Natural killer cell (primary cell): ENCODE results near the gene CD300LB. TPM values are rescaled to one million over a fixed set of nuclear protein-coding genes. Genes with fewer than 3 reads are reported as not detected.

Source experiments
- ATAC-seq, 3 donors: fragments of 150-1000 bp in 2 of 3; fragments of 200-7000 bp in 1 of 3; cut with Tn5 transposase; 1 replicate in 1 of 3; 2 replicates in 2 of 3; pipeline ENCODE4 v1.10.0; 2021; ENCODE audit warnings: mild to moderate bottlenecking in 2 of 3, moderate library complexity in 2 of 3
- DNase-seq, 2 donors: peaks; one replicate each; pipeline versions ENCODE4 v3.0.0 to v3.0.0-alpha.2; 2013 to 2021; ENCODE audit warnings: mixed read lengths in 1 of 2
- H3K27ac ChIP-seq: one replicate; pipeline ENCODE4 v1.5.1; 2013; ENCODE audit warnings: mild to moderate bottlenecking, low read length
- H3K27me3 ChIP-seq: one replicate; pipeline ENCODE4 v1.6.1; 2013; ENCODE audit warnings: low read length; ENCODE audit not compliant: control insufficient read depth, insufficient read depth
- H3K36me3 ChIP-seq: one replicate; pipeline ENCODE4 v1.6.1; 2013; ENCODE audit warnings: low read length; ENCODE audit not compliant: control insufficient read depth, insufficient read depth
- H3K4me1 ChIP-seq: one replicate; pipeline ENCODE4 v1.6.1; 2013; ENCODE audit warnings: low read length; ENCODE audit not compliant: control insufficient read depth, insufficient read depth
- H3K4me3 ChIP-seq: one replicate; pipeline ENCODE4 v1.5.1; 2013; ENCODE audit warnings: low read length
- H3K9me3 ChIP-seq: one replicate; pipeline ENCODE4 v1.6.1; 2013; ENCODE audit warnings: low read length; ENCODE audit not compliant: control insufficient read depth, insufficient read depth
- H3K27ac Mint-ChIP-seq, 2 donors: one replicate each; pipeline ENCODE4 v1.8.0; 2022; ENCODE audit warnings: mild to moderate bottlenecking in 2 of 2, mixed read lengths in 2 of 2, moderate library complexity in 1 of 2
- H3K27me3 Mint-ChIP-seq, 2 donors: one replicate each; pipeline ENCODE4 v1.8.0; 2022; ENCODE audit warnings: low read depth in 2 of 2, mixed read lengths in 2 of 2
- H3K36me3 Mint-ChIP-seq: one replicate; pipeline ENCODE4 v1.8.0; 2022; ENCODE audit warnings: mixed read lengths
- H3K4me1 Mint-ChIP-seq, 2 donors: one replicate each; pipeline ENCODE4 v1.8.0; 2022; ENCODE audit warnings: mixed read lengths in 2 of 2
- H3K4me3 Mint-ChIP-seq: one replicate; pipeline ENCODE4 v1.8.0; 2022; ENCODE audit warnings: mild to moderate bottlenecking, moderate library complexity, mixed read lengths
- H3K9me3 Mint-ChIP-seq, 2 donors: one replicate each; pipeline ENCODE4 v1.8.0; 2022; ENCODE audit warnings: mixed read lengths in 2 of 2
- WGBS: methylation state at CpG from one replicate; pipeline ENCODE4 v1.1.7; 2013; ENCODE audit warnings: missing lambda C conversion rate; ENCODE audit not compliant: insufficient coverage; 5-methylcytosine and 5-hydroxymethylcytosine counted together
- intact Hi-C: fragments of 100-400 bp; cut with micrococcal nuclease; formaldehyde crosslinking; loops from one replicate; pipeline ENCODE4 v1.14.2; 2022
- total RNA-seq, 4 donors: library from RNA; stranded (reverse); fragments of 120-200 nt in 1 of 4; gene quantifications; one replicate each; pipeline versions ENCODE4 v1.2.3 to v1.2.4, GENCODE V29; 2013 to 2022
- TF ChIP-seq, protein P1 (sequence below): fragments of 200-600 bp; IDR thresholded peaks from one replicate; pipeline ENCODE4 v1.8.0; 2022; ENCODE audit warnings: antibody characterized with exemption

The CD300LB gene
- total RNA-seq, 3 donors from 2014 or later (not counting 1 experiment from before 2014, with no cell fraction given), result 2.0 to 4.9 (median 3.5) TPM

DNA sequence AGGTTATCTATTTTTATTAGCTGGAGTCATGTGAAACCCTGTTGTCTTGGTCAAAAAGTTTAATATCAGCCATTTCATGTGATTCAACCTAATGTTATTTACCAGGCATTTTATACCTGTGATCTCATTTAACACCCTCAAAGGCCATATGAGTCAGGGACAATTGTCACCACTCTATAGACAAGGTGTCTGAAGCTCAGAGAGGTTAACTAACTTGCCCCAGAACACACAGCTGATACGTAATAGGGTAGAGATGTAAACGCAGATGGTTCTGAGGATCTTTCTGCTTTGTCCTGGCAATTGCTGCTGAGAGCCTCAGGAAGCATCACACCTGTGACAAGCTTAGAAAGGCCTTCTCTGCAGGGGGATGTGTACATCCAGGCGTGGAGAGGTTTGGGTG is 59.9 kb downstream of the CD300LB start:
- H3K27me3 ChIP-seq, result no peaks in the 10 kb centered on the region
- peaks cover 67% of the 10 kb centered on the region for H3K4me1 ChIP-seq
- H3K27me3 Mint-ChIP-seq, result no peaks in the 10 kb centered on the region
- 46% methylated on average over 3 of the region's 3 CpGs for WGBS
- TF ChIP-seq, protein P1, sequence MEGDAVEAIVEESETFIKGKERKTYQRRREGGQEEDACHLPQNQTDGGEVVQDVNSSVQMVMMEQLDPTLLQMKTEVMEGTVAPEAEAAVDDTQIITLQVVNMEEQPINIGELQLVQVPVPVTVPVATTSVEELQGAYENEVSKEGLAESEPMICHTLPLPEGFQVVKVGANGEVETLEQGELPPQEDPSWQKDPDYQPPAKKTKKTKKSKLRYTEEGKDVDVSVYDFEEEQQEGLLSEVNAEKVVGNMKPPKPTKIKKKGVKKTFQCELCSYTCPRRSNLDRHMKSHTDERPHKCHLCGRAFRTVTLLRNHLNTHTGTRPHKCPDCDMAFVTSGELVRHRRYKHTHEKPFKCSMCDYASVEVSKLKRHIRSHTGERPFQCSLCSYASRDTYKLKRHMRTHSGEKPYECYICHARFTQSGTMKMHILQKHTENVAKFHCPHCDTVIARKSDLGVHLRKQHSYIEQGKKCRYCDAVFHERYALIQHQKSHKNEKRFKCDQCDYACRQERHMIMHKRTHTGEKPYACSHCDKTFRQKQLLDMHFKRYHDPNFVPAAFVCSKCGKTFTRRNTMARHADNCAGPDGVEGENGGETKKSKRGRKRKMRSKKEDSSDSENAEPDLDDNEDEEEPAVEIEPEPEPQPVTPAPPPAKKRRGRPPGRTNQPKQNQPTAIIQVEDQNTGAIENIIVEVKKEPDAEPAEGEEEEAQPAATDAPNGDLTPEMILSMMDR, result no peak
- intact Hi-C loops, result loop anchor here (5.0 kb wide), 1 partner anchor 266 kb away; the partner anchor contains the start of gene RAB37
- H3K27ac ChIP-seq, result peak overlapping the region; percentile 84
- H3K4me3 Mint-ChIP-seq, result peak overlapping the region; percentile 92
- H3K27ac Mint-ChIP-seq, result peak overlapping the region; percentile 92 to 93
- H3K4me1 Mint-ChIP-seq, result peaks cover 63 to 71% of the 10 kb centered on the region in 2 donors
- no peaks in the 10 kb centered on the region for H3K9me3 ChIP-seq
- H3K4me3 ChIP-seq, result peak overlapping the region; percentile 83
- peaks cover 59% of the 10 kb centered on the region for H3K36me3 ChIP-seq
- DNase-seq (no peak), ATAC-seq (peak in 1 of 3 donors; percentile 32)
- H3K36me3 Mint-ChIP-seq, result peaks cover 24% of the 10 kb centered on the region
- H3K9me3 Mint-ChIP-seq, result no peaks in the 10 kb centered on the region

Other genes with a start within 250 kb of the CD300LB start
- 1 to 10 TPM; 1.7 to 7.1 (median 6.1) TPM for gene KIF19, start 205.2 kb downstream of the CD300LB start, total RNA-seq
- under 1 TPM in 1 of 3 donors, not detected in 2; 0.48 TPM for gene BTBD17, start 169.6 kb downstream of the CD300LB start, total RNA-seq
- not detected for gene GPR142, start 164.0 kb downstream of the CD300LB start, total RNA-seq
- under 1 TPM; 0.26 to 0.60 (median 0.29) TPM for gene GPRC5C, start 99.4 kb downstream of the CD300LB start, total RNA-seq
- gene CD300A, start 64.8 kb downstream of the CD300LB start, total RNA-seq, result 100 to 1,000 TPM; 287 to 370 (median 295) TPM
- 1 to 10 TPM; 4.3 to 7.6 (median 6.9) TPM for gene CD300C, start 14.6 kb upstream of the CD300LB start, total RNA-seq
- 1 to 10 TPM in 1 of 3 donors, under 1 TPM in 1, not detected in 1; 0.90 to 9.3 TPM for gene CD300H, start 36.0 kb upstream of the CD300LB start, total RNA-seq
- gene CD300LD, start 60.8 kb upstream of the CD300LB start, total RNA-seq, result not detected
- gene CD300E, start 92.3 kb upstream of the CD300LB start, total RNA-seq, result 1 to 10 TPM; 6.9 to 10.0 (median 8.9) TPM
- gene CD300LF, start 181.4 kb upstream of the CD300LB start, total RNA-seq, result 10 to 100 TPM in 1 of 3 donors, 1 to 10 TPM in 2; 1.9 to 10.6 (median 8.7) TPM
- 100 to 1,000 TPM; 150 to 184 (median 169) TPM for gene RAB37, start 205.8 kb upstream of the CD300LB start, total RNA-seq
- 100 to 1,000 TPM; 323 to 372 (median 362) TPM for gene NHERF1, start 217.2 kb upstream of the CD300LB start, total RNA-seq
- 10 to 100 TPM; 20.0 to 27.2 (median 24.8) TPM for gene NAT9, start 244.9 kb upstream of the CD300LB start, total RNA-seq